ENCODE results near the gene XXYLT1.
"Not testable (repeated sequence)": the region's sequence is repeated elsewhere in the genome, so short reads cannot be mapped to it uniquely, and the experiment has no call there.

Gene XXYLT1

GRCh38 chr3:195087840-195088601 is 182.9 kb downstream of the XXYLT1 start:
- DNase-seq, result not testable (repeated sequence)

GRCh38 chr3:195087328-195087727 is 183.6 kb downstream of the XXYLT1 start:
- DNase-seq, result no peak

- DNase-seq, result no peak
Measured at GRCh38 chr3:195086885-195087284, 184.1 kb downstream of the XXYLT1 start.

GRCh38 chr3:195086341-195086740 is 184.6 kb downstream of the XXYLT1 start:
- no peak for DNase-seq

GRCh38 chr3:195085356-195086130 is 185.4 kb downstream of the XXYLT1 start:
- no peak for DNase-seq

GRCh38 chr3:195084746-195085145 is 186.2 kb downstream of the XXYLT1 start:
- no peak for DNase-seq

DNA sequence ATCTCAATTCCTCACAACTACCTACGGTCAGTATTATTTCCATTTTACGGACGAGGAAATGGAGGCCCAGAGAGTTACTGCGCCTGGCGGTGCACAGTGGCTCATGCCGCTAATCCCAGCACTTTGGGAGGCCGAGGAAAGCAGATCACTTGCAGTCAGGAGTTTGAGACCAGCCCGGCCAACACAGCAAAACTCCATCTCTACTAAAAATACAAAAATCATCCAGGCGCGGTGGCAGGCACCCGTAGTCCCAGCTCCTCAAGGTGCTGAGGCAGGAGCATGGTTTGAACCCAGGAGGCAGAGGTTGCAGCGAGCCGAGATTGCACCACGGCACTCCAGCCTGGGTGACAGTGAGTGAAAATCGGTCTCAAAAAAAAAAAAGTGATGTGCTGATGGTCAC is 187.3 kb downstream of the XXYLT1 start:
- DNase-seq, result no peak

DNA sequence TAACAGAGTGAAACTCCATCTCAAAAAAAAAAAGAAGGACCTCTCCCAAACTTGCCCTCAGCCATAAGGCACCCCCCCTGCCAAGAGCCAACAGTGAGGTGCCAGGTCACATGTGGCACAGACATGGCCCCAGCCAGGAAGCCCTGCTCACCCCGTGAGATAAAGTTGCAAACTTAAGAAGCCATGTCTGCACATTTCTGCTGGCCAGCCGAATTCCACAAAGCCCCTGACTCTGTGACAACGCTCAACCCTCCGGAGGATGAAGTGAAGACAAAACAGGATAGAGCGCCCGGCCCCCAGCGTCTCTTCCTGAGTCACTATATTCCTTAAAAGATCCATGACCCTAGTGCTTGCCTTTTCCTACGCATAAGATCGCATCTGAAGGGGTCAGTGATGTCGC is 188.1 kb downstream of the XXYLT1 start:
- DNase-seq, result no peak

DNA sequence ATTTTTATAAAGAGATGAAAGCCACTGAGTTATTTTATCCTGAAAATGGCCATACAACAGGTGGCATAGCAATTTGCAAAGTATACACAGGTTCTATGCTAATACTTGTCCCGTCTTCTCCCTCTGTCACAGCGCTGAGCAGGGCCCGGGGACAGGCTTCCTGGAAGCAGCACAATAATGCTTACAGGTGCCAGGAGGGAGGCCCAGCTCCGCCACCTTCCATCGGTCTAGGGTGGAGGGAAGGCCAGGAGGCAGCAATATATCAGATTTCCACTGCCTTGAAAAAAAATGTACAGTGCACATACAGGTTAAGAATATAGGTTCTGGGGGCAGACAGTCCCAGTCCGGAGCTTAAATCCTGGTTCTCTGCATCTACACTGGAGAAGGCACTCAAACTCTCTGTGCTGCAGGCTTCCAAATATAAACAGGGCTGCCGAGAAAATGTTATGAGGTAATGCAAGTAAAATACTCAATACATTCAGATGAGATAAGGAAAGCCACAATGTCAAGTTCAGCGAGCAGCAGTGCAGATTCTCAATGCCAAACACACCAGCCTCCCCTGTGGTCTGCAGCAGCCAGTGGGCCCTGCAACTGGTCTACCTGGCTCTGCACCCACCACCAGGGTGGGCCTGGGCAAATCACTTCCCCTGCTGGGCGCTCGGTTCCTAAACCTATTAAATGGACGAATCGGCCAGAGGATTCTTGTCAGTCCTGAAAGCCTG is 189.6 kb downstream of the XXYLT1 start:
- DNase-seq, result no peak

- peak; percentile 70 for DNase-seq
Measured at GRCh38 chr3:195080571-195081151, 190.3 kb downstream of the XXYLT1 start.

GRCh38 chr3:195080125-195080524 is 190.8 kb downstream of the XXYLT1 start:
- no peak for DNase-seq

GRCh38 chr3:195079636-195080035 is 191.3 kb downstream of the XXYLT1 start:
- no peak for DNase-seq

DNA sequence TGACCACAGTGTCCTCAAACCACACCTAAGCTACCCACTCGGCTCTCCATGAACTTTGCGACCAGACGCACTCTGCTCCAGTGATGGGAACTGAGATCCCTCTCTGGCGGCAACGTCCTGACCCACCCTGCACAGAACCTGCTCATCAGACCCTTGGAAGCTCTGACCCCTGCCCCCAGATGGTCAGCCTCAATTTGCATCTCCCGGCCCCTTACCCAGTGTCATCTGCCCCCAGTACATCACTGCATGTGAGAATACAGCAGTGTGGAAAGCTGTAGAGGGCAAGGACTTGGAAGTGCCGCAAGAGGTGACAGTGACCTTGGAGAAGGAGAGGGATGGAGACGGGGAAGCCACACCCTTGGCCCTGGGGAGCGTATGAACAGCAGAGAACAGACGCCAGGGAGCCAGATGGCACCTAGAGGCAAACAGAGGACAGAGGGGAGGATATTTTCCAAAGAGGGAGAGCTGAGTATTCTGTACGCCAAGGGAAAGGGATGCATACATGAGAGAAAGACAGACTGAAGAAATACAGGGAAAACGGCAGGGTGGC is 192.0 kb downstream of the XXYLT1 start:
- DNase-seq, result no peak

GRCh38 chr3:195077611-195078540 is 193.1 kb downstream of the XXYLT1 start:
- no peak for DNase-seq

DNA sequence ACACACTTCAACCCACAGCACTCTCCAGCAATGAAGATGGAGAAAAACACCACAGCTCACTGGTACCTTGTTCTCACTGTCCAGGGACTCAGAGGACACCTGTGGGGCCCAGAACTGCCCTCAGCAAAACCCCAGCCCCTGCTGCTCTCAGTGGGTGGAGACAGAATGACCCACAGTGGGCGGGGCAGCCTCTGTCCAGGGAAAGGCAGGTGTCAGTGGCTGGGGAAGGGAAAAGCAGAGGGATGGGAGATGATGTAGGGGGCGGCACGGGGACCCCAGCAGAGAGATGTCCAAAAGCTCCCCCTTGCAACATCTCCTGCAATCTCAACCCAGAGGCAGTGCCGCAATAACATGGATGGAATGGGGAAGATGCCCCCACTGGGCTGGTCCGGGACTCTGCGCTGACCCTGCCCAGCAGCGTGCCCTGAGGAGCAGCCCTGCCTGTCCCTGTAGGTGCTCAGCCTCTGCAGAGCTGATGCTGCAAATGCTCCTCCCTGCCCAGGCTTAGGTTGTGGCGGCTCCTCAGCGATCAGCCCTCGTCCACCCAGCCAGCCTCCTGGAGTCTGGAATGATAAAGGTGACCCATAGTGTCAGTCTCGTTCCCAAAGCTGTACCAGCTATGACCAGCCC is 193.9 kb downstream of the XXYLT1 start:
- DNase-seq, result no peak

- no peak for DNase-seq
Measured at GRCh38 chr3:195075941-195076875, 194.8 kb downstream of the XXYLT1 start.

GRCh38 chr3:195075199-195075940 is 195.6 kb downstream of the XXYLT1 start:
- no peak for DNase-seq

DNA sequence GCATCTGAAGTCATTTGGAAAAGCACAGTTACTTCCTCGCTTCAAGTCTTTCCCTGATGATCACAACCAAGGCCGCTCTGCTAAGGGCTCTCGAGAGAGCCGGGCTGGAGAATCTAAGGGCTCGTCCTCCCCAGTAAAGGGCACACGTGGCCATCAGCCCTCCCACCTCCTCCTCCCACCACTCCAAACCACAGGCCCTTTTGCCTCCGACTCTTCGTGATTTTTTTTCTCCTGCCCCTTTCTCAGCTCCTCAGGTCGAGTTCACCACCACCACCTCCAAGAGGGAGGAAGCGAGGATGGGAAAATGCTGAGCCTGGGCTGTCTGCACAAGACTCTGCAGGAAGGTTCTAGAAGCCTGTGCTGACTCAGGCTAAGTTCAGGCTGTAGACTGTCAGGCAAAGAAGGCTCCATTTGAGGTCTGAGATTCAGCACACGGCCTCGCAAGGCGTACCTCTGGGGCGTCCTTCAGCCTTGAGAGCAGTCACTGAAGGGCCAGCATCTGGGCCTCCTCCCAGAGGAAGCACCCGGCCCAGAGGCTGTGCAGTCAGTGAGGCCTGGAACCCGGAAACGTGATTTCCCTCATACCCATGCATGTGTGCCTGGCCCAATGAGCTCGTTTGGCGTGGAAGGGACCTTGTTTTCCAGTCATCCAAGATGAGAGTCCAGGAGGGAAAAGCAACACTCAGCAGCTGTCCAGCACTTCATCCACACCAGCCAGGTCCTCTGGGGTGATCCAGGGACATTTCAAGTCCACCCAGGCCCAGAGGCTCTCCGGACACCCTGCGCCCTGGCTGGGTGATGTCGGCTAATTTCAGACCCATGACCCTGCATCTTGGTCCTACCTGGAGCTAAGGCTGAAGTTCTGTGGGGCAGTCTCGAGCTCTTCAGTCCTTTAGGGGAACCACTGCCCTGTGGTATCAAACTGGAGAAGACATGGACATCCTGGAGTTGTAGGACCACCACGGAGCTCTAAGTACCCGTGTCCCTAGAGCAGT is 196.8 kb downstream of the XXYLT1 start:
- no peak for DNase-seq

All from eye (tissue), 1 donor.